ENCODE results near the gene GALNT15.

- TF ChIP-seq POLR2A (IDR thresholded peaks at IDR 0.05), result no peak
- TF ChIP-seq, protein P1, sequence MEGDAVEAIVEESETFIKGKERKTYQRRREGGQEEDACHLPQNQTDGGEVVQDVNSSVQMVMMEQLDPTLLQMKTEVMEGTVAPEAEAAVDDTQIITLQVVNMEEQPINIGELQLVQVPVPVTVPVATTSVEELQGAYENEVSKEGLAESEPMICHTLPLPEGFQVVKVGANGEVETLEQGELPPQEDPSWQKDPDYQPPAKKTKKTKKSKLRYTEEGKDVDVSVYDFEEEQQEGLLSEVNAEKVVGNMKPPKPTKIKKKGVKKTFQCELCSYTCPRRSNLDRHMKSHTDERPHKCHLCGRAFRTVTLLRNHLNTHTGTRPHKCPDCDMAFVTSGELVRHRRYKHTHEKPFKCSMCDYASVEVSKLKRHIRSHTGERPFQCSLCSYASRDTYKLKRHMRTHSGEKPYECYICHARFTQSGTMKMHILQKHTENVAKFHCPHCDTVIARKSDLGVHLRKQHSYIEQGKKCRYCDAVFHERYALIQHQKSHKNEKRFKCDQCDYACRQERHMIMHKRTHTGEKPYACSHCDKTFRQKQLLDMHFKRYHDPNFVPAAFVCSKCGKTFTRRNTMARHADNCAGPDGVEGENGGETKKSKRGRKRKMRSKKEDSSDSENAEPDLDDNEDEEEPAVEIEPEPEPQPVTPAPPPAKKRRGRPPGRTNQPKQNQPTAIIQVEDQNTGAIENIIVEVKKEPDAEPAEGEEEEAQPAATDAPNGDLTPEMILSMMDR (IDR thresholded peaks at IDR 0.05), result no peak
Observed at GRCh38 chr3:16254916-16255315, 80.4 kb downstream of the GALNT15 start.

All from breast epithelium (tissue), 3 donors.